ENCODE results near the gene ZNF512B. TPM values are rescaled to one million over a fixed set of nuclear protein-coding genes. Genes with fewer than 3 reads are reported as not detected.

The ZNF512B gene
- total RNA-seq, 4 donors from 2014 or later, result 7.1 to 17.7 (median 12.1) TPM

GRCh38 chr20:63966944-63967322 lies 2.8 kb downstream of the ZNF512B start:
- H3K36me3 ChIP-seq, result peaks cover 17 to 51% (median 47%) of the 10 kb centered on the region in 4 donors
- TF ChIP-seq CTCF (IDR thresholded peaks at IDR 0.05) (no peak), POLR2A (IDR thresholded peaks at IDR 0.05; ENCODE audit: low read depth) (no peak), POLR2AphosphoS5 (IDR thresholded peaks at IDR 0.05) (no peak), EP300 (IDR thresholded peaks at IDR 0.05) (no peak)
- no peak for DNase-seq (ENCODE audit: extremely low spot score)
- no peak overlapping the region for H3K27ac ChIP-seq (replicated peaks in 1 of 4)
- intact Hi-C loops (cut with DNase I), result no loop called here
- WGBS, result 92% methylated on average over 11 of the region's 13 CpGs
- no peaks in the 10 kb centered on the region for H3K9me3 ChIP-seq
- no peak overlapping the region for H3K4me3 ChIP-seq
- peaks cover 20 to 34% (median 21%) of the 10 kb centered on the region in 4 donors for H3K4me1 ChIP-seq
- H3K27me3 ChIP-seq, result no peaks in the 10 kb centered on the region

- Histone ChIP-seq H3K36me3 (peaks cover 23 to 57% (median 53%) of the 10 kb centered on the region in 4 donors), H3K27ac (replicated peaks in 1 of 4) (no peak overlapping the region), H3K4me1 (peaks cover 16 to 29% (median 20%) of the 10 kb centered on the region in 4 donors), H3K4me3 (no peak overlapping the region), H3K27me3 (no peaks in the 10 kb centered on the region), H3K9me3 (no peaks in the 10 kb centered on the region)
- no peak for TF ChIP-seq CTCF (IDR thresholded peaks at IDR 0.05)
- TF ChIP-seq POLR2A (IDR thresholded peaks at IDR 0.05; ENCODE audit: low read depth), result no peak
- 94% methylated on average over 20 of the region's 27 CpGs for WGBS
- intact Hi-C loops (cut with DNase I), result no loop called here
- no peak for DNase-seq (ENCODE audit: extremely low spot score)
These were observed 3.4 kb downstream of the ZNF512B start for GRCh38 chr20:63966172-63966943.

- 88% methylated on average over 16 of the region's 16 CpGs for WGBS
- H3K27ac ChIP-seq (replicated peaks in 1 of 4), result no peak overlapping the region
- intact Hi-C loops (cut with DNase I), result no loop called here
- H3K4me1 ChIP-seq, result peaks cover 9 to 20% (median 12%) of the 10 kb centered on the region in 4 donors
- H3K9me3 ChIP-seq, result no peaks in the 10 kb centered on the region
- no peaks in the 10 kb centered on the region for H3K27me3 ChIP-seq
- H3K36me3 ChIP-seq, result peaks cover 25 to 76% (median 71%) of the 10 kb centered on the region in 4 donors
- TF ChIP-seq CTCF (IDR thresholded peaks at IDR 0.05) (no peak), POLR2AphosphoS5 (IDR thresholded peaks at IDR 0.05) (no peak), POLR2A (IDR thresholded peaks at IDR 0.05; ENCODE audit: low read depth) (no peak), EP300 (IDR thresholded peaks at IDR 0.05) (no peak)
- no peak for DNase-seq (ENCODE audit: extremely low spot score)
- H3K4me3 ChIP-seq, result no peak overlapping the region
These were observed 5.3 kb downstream of the ZNF512B start for GRCh38 chr20:63964412-63964811.

- intact Hi-C loops (cut with DNase I), result no loop called here
- Histone ChIP-seq H3K4me1 (peaks cover 6 to 14% (median 8%) of the 10 kb centered on the region in 4 donors), H3K27me3 (no peaks in the 10 kb centered on the region), H3K36me3 (peaks cover 25 to 82% (median 76%) of the 10 kb centered on the region in 4 donors), H3K9me3 (no peaks in the 10 kb centered on the region), H3K4me3 (no peak overlapping the region), H3K27ac (replicated peaks in 1 of 4) (no peak overlapping the region)
- no peak for DNase-seq (ENCODE audit: extremely low spot score)
- WGBS, result 98% methylated on average over 11 of the region's 16 CpGs
- no peak for TF ChIP-seq CTCF (IDR thresholded peaks at IDR 0.05)
- TF ChIP-seq POLR2AphosphoS5 (IDR thresholded peaks at IDR 0.05), result no peak
- no peak for TF ChIP-seq POLR2A (IDR thresholded peaks at IDR 0.05; ENCODE audit: low read depth)
- TF ChIP-seq EP300 (IDR thresholded peaks at IDR 0.05), result no peak
These were observed 5.9 kb downstream of the ZNF512B start for GRCh38 chr20:63963784-63964301.
